Stomach (tissue), 4 donors: ENCODE data around the gene GPR42.

Experiments used
- CTCF ChIP-seq, 7 experiments: fragments of 450-650 bp in 4 of 7; fragments of 200-600 bp in 3 of 7; sonication (generic) in 3 of 7; IDR thresholded peaks; one replicate each; pipeline ENCODE4 v1.5.1; 2016 to 2019; ENCODE audit warnings: antibody characterized with exemption in 7 of 7, control low read depth in 2 of 7, mild to moderate bottlenecking in 1 of 7
- POLR2A ChIP-seq, 4 donors: fragments of 450-650 bp; IDR thresholded peaks; one replicate each; pipeline ENCODE4 v1.6.1; 2016; ENCODE audit warnings: antibody characterized with exemption in 4 of 4, control low read depth in 2 of 4, mild to moderate bottlenecking in 1 of 4, moderate library complexity in 1 of 4

- TF ChIP-seq CTCF (IDR thresholded peaks at IDR 0.05) (no peak), POLR2A (IDR thresholded peaks at IDR 0.05) (no peak)
These were observed 19.3 kb upstream of the GPR42 start for GRCh38 chr19:35351411-35352176.
